Measurements from ENCODE around the gene RUFY1.

DNA sequence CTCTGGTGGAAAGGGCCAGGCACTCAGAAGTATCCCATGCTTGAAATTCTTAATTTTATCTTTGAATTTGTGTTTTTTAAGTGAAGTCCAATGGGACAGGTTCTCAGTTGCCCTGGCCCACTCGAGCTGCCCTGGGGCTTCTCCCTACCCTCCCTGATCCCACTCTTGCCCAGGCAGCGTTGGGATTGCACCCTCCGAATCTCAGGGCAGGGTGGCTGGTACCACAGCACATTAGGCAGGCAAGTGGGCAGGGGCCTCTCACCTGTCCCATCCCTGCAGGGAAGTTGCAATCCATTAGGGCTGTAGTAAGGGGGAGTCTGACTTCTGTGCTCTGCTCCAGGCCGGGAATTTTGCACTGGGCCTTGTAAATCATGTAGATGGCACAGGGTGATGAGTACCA lies 2.7 kb downstream of the RUFY1 start:
- TF ChIP-seq SUZ12 (IDR thresholded peaks at IDR 0.05; ENCODE audit: extremely low read depth, insufficient read depth, insufficient read length) (no peak), ZNF274 (IDR thresholded peaks at IDR 0.05; ENCODE audit: low read depth, low read length) (no peak)
